MV-4-11 (cell line): Measurements from ENCODE around the gene CD7.
"Not testable (repeated sequence)": the region's sequence is repeated elsewhere in the genome, so short reads cannot be mapped to it uniquely, and the experiment has no call there.

Source experiments
- DNase-seq: peaks from one replicate; lab custom pipeline; 2025; lab: John Stamatoyannopoulos, UW

The CD7 gene

GRCh38 chr17:82317394-82318168 lies at the start of gene CD7:
Gene CD7, minus strand, starts transcription at chr17:82317608. Its CDS starts 113 bp downstream, at chr17:82317495.
- no peak for DNase-seq

GRCh38 chr17:82366749-82367148 lies 49.3 kb upstream of the CD7 start:
- DNase-seq = no peak

GRCh38 chr17:82365606-82366295 lies 48.3 kb upstream of the CD7 start:
- DNase-seq = no peak

- DNase-seq = no peak
These were observed 44.7 kb upstream of the CD7 start for GRCh38 chr17:82361885-82362633.

- not testable (repeated sequence) for DNase-seq
These were observed 42.2 kb upstream of the CD7 start for GRCh38 chr17:82359451-82360074.

- peak; percentile 41 for DNase-seq
These were observed 41.3 kb upstream of the CD7 start, which contains the start of gene TEX19 for GRCh38 chr17:82358465-82359350. Gene TEX19, plus strand, starts transcription at chr17:82359247. Its CDS starts 2,904 bp downstream, at chr17:82362151.

GRCh38 chr17:82357394-82357793 lies 40.0 kb upstream of the CD7 start:
- no peak for DNase-seq

- no peak for DNase-seq
These were observed 39.5 kb upstream of the CD7 start for GRCh38 chr17:82356845-82357355.

GRCh38 chr17:82355770-82356427 lies 38.5 kb upstream of the CD7 start:
- DNase-seq = no peak

GRCh38 chr17:82354804-82355308 lies 37.4 kb upstream of the CD7 start:
- no peak for DNase-seq

- no peak for DNase-seq
These were observed 36.1 kb upstream of the CD7 start for GRCh38 chr17:82353484-82353883.

- DNase-seq = peak; percentile 79
These were observed 34.5 kb upstream of the CD7 start for GRCh38 chr17:82351713-82352488.

- DNase-seq = no peak
These were observed 33.9 kb upstream of the CD7 start for GRCh38 chr17:82351254-82351712.

GRCh38 chr17:82350182-82351030 lies 33.0 kb upstream of the CD7 start:
- DNase-seq = peak; percentile 78

GRCh38 chr17:82349287-82349701 lies 31.9 kb upstream of the CD7 start:
- DNase-seq = no peak

- no peak for DNase-seq
These were observed 31.5 kb upstream of the CD7 start for GRCh38 chr17:82348866-82349265.

- no peak for DNase-seq
These were observed 31.0 kb upstream of the CD7 start for GRCh38 chr17:82348434-82348833.

- not testable (repeated sequence) for DNase-seq
These were observed 30.6 kb upstream of the CD7 start for GRCh38 chr17:82347994-82348393.
